Natural killer cell (primary cell): ENCODE data around the gene UQCC2. TPM values are rescaled to one million over a fixed set of nuclear protein-coding genes. Genes with fewer than 3 reads are reported as not detected.

Source experiments
- ATAC-seq, 3 donors: fragments of 150-1000 bp in 2 of 3; fragments of 200-7000 bp in 1 of 3; cut with Tn5 transposase; 1 replicate in 1 of 3; 2 replicates in 2 of 3; pipeline ENCODE4 v1.10.0; 2021; ENCODE audit warnings: mild to moderate bottlenecking in 2 of 3, moderate library complexity in 2 of 3
- DNase-seq, 2 donors: peaks; one replicate each; pipeline versions ENCODE4 v3.0.0 to v3.0.0-alpha.2; 2013 to 2021; ENCODE audit warnings: mixed read lengths in 1 of 2
- H3K27ac ChIP-seq: one replicate; pipeline ENCODE4 v1.5.1; 2013; ENCODE audit warnings: mild to moderate bottlenecking, low read length
- H3K27me3 ChIP-seq: one replicate; pipeline ENCODE4 v1.6.1; 2013; ENCODE audit warnings: low read length; ENCODE audit not compliant: control insufficient read depth, insufficient read depth
- H3K36me3 ChIP-seq: one replicate; pipeline ENCODE4 v1.6.1; 2013; ENCODE audit warnings: low read length; ENCODE audit not compliant: control insufficient read depth, insufficient read depth
- H3K4me1 ChIP-seq: one replicate; pipeline ENCODE4 v1.6.1; 2013; ENCODE audit warnings: low read length; ENCODE audit not compliant: control insufficient read depth, insufficient read depth
- H3K4me3 ChIP-seq: one replicate; pipeline ENCODE4 v1.5.1; 2013; ENCODE audit warnings: low read length
- H3K9me3 ChIP-seq: one replicate; pipeline ENCODE4 v1.6.1; 2013; ENCODE audit warnings: low read length; ENCODE audit not compliant: control insufficient read depth, insufficient read depth
- H3K27ac Mint-ChIP-seq, 2 donors: one replicate each; pipeline ENCODE4 v1.8.0; 2022; ENCODE audit warnings: mild to moderate bottlenecking in 2 of 2, mixed read lengths in 2 of 2, moderate library complexity in 1 of 2
- H3K27me3 Mint-ChIP-seq, 2 donors: one replicate each; pipeline ENCODE4 v1.8.0; 2022; ENCODE audit warnings: low read depth in 2 of 2, mixed read lengths in 2 of 2
- H3K36me3 Mint-ChIP-seq: one replicate; pipeline ENCODE4 v1.8.0; 2022; ENCODE audit warnings: mixed read lengths
- H3K4me1 Mint-ChIP-seq, 2 donors: one replicate each; pipeline ENCODE4 v1.8.0; 2022; ENCODE audit warnings: mixed read lengths in 2 of 2
- H3K4me3 Mint-ChIP-seq: one replicate; pipeline ENCODE4 v1.8.0; 2022; ENCODE audit warnings: mild to moderate bottlenecking, moderate library complexity, mixed read lengths
- H3K9me3 Mint-ChIP-seq, 2 donors: one replicate each; pipeline ENCODE4 v1.8.0; 2022; ENCODE audit warnings: mixed read lengths in 2 of 2
- CTCF ChIP-seq: fragments of 200-600 bp; IDR thresholded peaks from one replicate; pipeline ENCODE4 v1.8.0; 2022; ENCODE audit warnings: antibody characterized with exemption
- WGBS: methylation state at CpG from one replicate; pipeline ENCODE4 v1.1.7; 2013; ENCODE audit warnings: missing lambda C conversion rate; ENCODE audit not compliant: insufficient coverage; 5-methylcytosine and 5-hydroxymethylcytosine counted together
- intact Hi-C: fragments of 100-400 bp; cut with micrococcal nuclease; formaldehyde crosslinking; loops from one replicate; pipeline ENCODE4 v1.14.2; 2022
- total RNA-seq, 4 donors: library from RNA; stranded (reverse); fragments of 120-200 nt in 1 of 4; gene quantifications; one replicate each; pipeline versions ENCODE4 v1.2.3 to v1.2.4, GENCODE V29; 2013 to 2022

The UQCC2 gene
- total RNA-seq, 3 donors from 2014 or later (not counting 1 experiment from before 2014, with no cell fraction given), result 15.8 to 19.6 (median 16.5) TPM

- Mint-ChIP-seq H3K9me3 (no peaks in the 10 kb centered on the region), H3K27ac (no peak overlapping the region), H3K4me1 (no peaks in the 10 kb centered on the region), H3K4me3 (no peak overlapping the region), H3K36me3 (no peaks in the 10 kb centered on the region), H3K27me3 (peaks cover under 1 to 3% of the 10 kb centered on the region in 2 donors)
- WGBS, result 90% methylated on average over 15 of the region's 15 CpGs
- intact Hi-C loops, result no loop called here
- Histone ChIP-seq H3K27ac (no peak overlapping the region), H3K9me3 (no peaks in the 10 kb centered on the region), H3K4me1 (no peaks in the 10 kb centered on the region), H3K27me3 (no peaks in the 10 kb centered on the region), H3K36me3 (no peaks in the 10 kb centered on the region), H3K4me3 (no peak overlapping the region)
- TF ChIP-seq CTCF, result no peak
- DNase-seq, result no peak
- ATAC-seq, result no peak
These were observed 25.9 kb upstream of the UQCC2 start for GRCh38 chr6:33737267-33738026.

DNA sequence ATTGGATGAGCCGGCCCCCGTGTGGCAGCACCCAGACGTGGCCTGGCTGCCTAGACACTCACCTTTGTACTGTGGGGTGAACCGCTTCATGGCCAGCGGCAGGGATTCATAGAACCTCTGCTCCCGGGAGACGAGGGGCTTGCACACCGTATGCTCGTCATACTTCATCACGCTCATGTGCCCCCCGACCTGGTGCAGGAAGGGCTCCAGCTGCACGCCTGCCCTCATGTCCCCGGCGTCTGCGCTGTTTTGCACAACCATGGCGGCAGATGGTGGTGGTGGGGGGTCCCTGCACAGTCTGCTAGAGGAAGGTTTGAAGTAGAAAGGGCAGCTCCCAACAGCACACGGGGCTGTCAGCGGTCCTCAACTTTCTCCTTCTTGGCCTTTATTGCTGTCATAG lies 23.7 kb upstream of the UQCC2 start:
- no peak for ATAC-seq
- H3K27ac ChIP-seq, result no peak overlapping the region
- H3K36me3 ChIP-seq, result no peaks in the 10 kb centered on the region
- H3K4me3 Mint-ChIP-seq, result no peak overlapping the region
- H3K9me3 Mint-ChIP-seq, result no peaks in the 10 kb centered on the region
- H3K4me1 ChIP-seq, result no peaks in the 10 kb centered on the region
- WGBS, result 77% methylated on average over 18 of the region's 18 CpGs
- no peak for DNase-seq
- no peaks in the 10 kb centered on the region for H3K27me3 ChIP-seq
- no peaks in the 10 kb centered on the region for H3K27me3 Mint-ChIP-seq
- no peaks in the 10 kb centered on the region for H3K4me1 Mint-ChIP-seq
- no peaks in the 10 kb centered on the region for H3K9me3 ChIP-seq
- H3K36me3 Mint-ChIP-seq, result no peaks in the 10 kb centered on the region
- H3K27ac Mint-ChIP-seq, result no peak overlapping the region
- no peak for TF ChIP-seq CTCF
- H3K4me3 ChIP-seq, result no peak overlapping the region
- intact Hi-C loops, result no loop called here

DNA sequence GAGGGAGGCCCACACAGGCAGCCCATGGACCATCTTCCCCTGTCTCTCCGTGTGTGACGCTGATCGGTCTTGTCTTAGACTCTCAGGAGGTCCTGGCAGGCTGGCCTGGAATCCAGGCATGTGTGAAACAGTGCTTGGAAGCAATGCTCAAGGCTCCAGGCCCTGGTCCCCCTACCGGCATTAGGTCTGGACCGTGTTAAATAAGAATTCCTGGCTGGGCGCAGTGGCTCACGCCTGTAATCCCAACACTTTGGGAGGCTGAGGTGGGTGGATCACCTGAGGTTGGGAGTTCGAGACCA lies 22.2 kb upstream of the UQCC2 start:
- 97% methylated on average over 8 of the region's 8 CpGs for WGBS

More for the DNA sequence above, 22.2 kb upstream of the UQCC2 start:
- intact Hi-C loops, result no loop called here
- Histone ChIP-seq H3K4me3 (no peak overlapping the region), H3K27ac (no peak overlapping the region), H3K9me3 (no peaks in the 10 kb centered on the region), H3K27me3 (no peaks in the 10 kb centered on the region), H3K36me3 (no peaks in the 10 kb centered on the region), H3K4me1 (no peaks in the 10 kb centered on the region)
- H3K4me1 Mint-ChIP-seq, result no peaks in the 10 kb centered on the region
- H3K27me3 Mint-ChIP-seq, result no peaks in the 10 kb centered on the region
- DNase-seq (no peak), ATAC-seq (no peak)
- no peaks in the 10 kb centered on the region for H3K9me3 Mint-ChIP-seq
- no peaks in the 10 kb centered on the region for H3K36me3 Mint-ChIP-seq
- no peak overlapping the region for H3K27ac Mint-ChIP-seq
- H3K4me3 Mint-ChIP-seq, result no peak overlapping the region
- TF ChIP-seq CTCF, result no peak
